Esophagus muscularis mucosa (tissue), 4 donors: ENCODE results near the gene ASB7. TPM values are rescaled to one million over a fixed set of nuclear protein-coding genes. Genes with fewer than 3 reads are reported as not detected.

Source experiments
- DNase-seq: peaks from one replicate; pipeline ENCODE4 v3.0.0-alpha.2; 2017; ENCODE audit errors: extremely low spot score
- H3K27ac ChIP-seq, 4 donors: fragments of 200-600 bp; sonication (generic); replicated peaks in 1 of 4; 1 replicate in 3 of 4; 2 replicates in 1 of 4; pipeline ENCODE4 v1.5.1; 2016 to 2019; ENCODE audit warnings: mild to moderate bottlenecking in 1 of 4
- H3K27me3 ChIP-seq, 4 donors: fragments of 200-600 bp; sonication (generic); one replicate each; pipeline versions ENCODE4 v1.5.1 to v1.6.0; 2016 to 2019
- H3K36me3 ChIP-seq, 4 donors: fragments of 200-600 bp; sonication (generic); one replicate each; pipeline ENCODE4 v1.5.1; 2016 to 2019
- H3K4me1 ChIP-seq, 4 donors: fragments of 200-600 bp; sonication (generic); one replicate each; pipeline ENCODE4 v1.5.1; 2016 to 2019
- H3K4me3 ChIP-seq, 4 donors: fragments of 200-600 bp; sonication (generic); 1 replicate in 2 of 4; 2 replicates in 2 of 4; pipeline ENCODE4 v1.5.1; 2016 to 2019; ENCODE audit warnings: mild to moderate bottlenecking in 4 of 4, moderate library complexity in 1 of 4
- H3K9me3 ChIP-seq, 4 donors: fragments of 200-600 bp; sonication (generic); 1 replicate in 3 of 4; 2 replicates in 1 of 4; pipeline ENCODE4 v1.5.1; 2016 to 2019
- EP300 ChIP-seq: sonication (generic); formaldehyde crosslinking; IDR thresholded peaks from one replicate; pipeline ENCODE4 v1.6.1; 2017; ENCODE audit warnings: antibody characterized with exemption
- POLR2A ChIP-seq: fragments of 450-650 bp; IDR thresholded peaks from one replicate; pipeline ENCODE4 v1.6.1; 2017; ENCODE audit warnings: antibody characterized with exemption, moderate library complexity, mild to moderate bottlenecking, low read depth
- POLR2AphosphoS5 ChIP-seq, 2 donors: sonication (generic); formaldehyde crosslinking; IDR thresholded peaks; one replicate each; pipeline ENCODE4 v1.6.1; 2017; ENCODE audit warnings: antibody characterized with exemption in 2 of 2
- WGBS: methylation state at CpG from one replicate; pipeline ENCODE4 v1.1.5; 2018; 5-methylcytosine and 5-hydroxymethylcytosine counted together
- intact Hi-C: fragments of 100-400 bp; cut with DNase I; formaldehyde crosslinking; loops from one replicate; pipeline ENCODE4 v1.15.1; 2023
- small RNA-seq, 3 donors: library from RNA; depleted of rRNA; stranded (forward); fragments of <200 nt; gene quantifications; one replicate each; pipeline ENCODE3, GENCODE V24; 2016
- total RNA-seq, 4 donors: library from RNA; depleted of rRNA; stranded (reverse); fragments of >200 nt; gene quantifications; one replicate each; pipeline versions ENCODE4 v1.1.0 to v1.2.1, GENCODE V29; 2016
- TF ChIP-seq, protein P1 (sequence below), 3 experiments: fragments of 200-600 bp in 2 of 3; fragments of 450-650 bp in 1 of 3; sonication (generic) in 2 of 3; IDR thresholded peaks; one replicate each; pipeline ENCODE4 v1.5.1; 2017 to 2019; ENCODE audit warnings: antibody characterized with exemption in 3 of 3, mild to moderate bottlenecking in 2 of 3, moderate library complexity in 1 of 3

The ASB7 gene
- total RNA-seq, 4 donors from 2014 or later = 12.8 to 13.8 (median 13.4) TPM

DNA sequence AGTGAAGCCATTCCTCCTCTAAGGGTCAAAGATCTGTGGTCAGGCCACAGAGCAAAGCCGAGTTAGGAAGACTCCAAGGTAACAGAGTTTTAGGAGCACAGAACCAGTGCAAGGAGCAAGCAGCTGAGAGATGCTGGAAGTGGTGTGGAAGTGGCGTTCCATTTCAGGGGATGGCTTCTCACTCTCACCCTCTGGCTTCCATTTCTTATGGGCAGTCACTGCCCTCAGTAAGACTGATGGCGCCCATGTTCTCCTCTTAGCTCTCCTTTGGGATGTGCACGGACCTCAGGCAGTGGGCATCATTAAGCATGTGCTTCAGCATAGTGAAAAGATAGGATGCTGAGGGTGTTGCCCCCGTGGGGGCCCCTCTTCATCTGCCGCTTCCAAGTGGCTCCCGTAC, 90.3 kb downstream of the ASB7 start:
- H3K4me1 ChIP-seq = peaks cover 0 to 28% (median 23%) of the 10 kb centered on the region in 4 donors
- no peak overlapping the region for H3K4me3 ChIP-seq
- no peak overlapping the region for H3K27ac ChIP-seq
- H3K27me3 ChIP-seq = no peaks in the 10 kb centered on the region
- WGBS = 85% methylated on average over 7 of the region's 7 CpGs
- H3K9me3 ChIP-seq = no peaks in the 10 kb centered on the region
- TF ChIP-seq, protein P1, sequence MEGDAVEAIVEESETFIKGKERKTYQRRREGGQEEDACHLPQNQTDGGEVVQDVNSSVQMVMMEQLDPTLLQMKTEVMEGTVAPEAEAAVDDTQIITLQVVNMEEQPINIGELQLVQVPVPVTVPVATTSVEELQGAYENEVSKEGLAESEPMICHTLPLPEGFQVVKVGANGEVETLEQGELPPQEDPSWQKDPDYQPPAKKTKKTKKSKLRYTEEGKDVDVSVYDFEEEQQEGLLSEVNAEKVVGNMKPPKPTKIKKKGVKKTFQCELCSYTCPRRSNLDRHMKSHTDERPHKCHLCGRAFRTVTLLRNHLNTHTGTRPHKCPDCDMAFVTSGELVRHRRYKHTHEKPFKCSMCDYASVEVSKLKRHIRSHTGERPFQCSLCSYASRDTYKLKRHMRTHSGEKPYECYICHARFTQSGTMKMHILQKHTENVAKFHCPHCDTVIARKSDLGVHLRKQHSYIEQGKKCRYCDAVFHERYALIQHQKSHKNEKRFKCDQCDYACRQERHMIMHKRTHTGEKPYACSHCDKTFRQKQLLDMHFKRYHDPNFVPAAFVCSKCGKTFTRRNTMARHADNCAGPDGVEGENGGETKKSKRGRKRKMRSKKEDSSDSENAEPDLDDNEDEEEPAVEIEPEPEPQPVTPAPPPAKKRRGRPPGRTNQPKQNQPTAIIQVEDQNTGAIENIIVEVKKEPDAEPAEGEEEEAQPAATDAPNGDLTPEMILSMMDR (IDR thresholded peaks at IDR 0.05) = no peak
- TF ChIP-seq POLR2AphosphoS5 (IDR thresholded peaks at IDR 0.05) (no peak), POLR2A (no peak), EP300 (no peak)
- peak; percentile 74 for DNase-seq
- H3K36me3 ChIP-seq = no peaks in the 10 kb centered on the region
- intact Hi-C loops = no loop called here

DNA sequence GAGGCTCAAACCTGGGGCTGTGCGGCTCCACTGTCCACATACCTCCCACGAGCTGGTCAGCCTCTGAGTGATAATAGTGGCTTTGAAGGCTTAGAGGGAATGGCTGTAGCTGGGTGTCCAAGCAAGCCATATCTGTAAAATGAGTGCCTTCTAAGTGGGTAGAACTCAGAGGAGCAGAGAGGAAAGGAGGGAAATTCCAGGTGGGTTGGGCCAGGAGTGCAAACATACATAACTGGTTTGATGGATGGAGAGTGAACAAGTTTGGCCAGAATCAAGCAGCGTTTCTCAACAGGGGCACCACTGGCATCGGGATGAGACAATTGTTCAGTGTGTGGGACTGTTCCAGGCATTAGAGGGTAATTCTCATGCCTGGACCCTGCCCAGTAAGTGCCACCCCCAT, 91.1 kb downstream of the ASB7 start:
- WGBS = 86% methylated on average over 4 of the region's 4 CpGs
- Histone ChIP-seq H3K4me3 (no peak overlapping the region), H3K36me3 (no peaks in the 10 kb centered on the region), H3K4me1 (peaks cover 0 to 20% (median 17%) of the 10 kb centered on the region in 4 donors), H3K9me3 (no peaks in the 10 kb centered on the region), H3K27me3 (no peaks in the 10 kb centered on the region), H3K27ac (peak overlapping the region in 3 of 4 donors; percentile 32 to 58 (median 49))
- no peak for TF ChIP-seq EP300
- no peak for TF ChIP-seq POLR2A
- TF ChIP-seq, protein P1 (IDR thresholded peaks at IDR 0.05) = no peak
- no peak for TF ChIP-seq POLR2AphosphoS5 (IDR thresholded peaks at IDR 0.05)
- DNase-seq = peak; percentile 55
- intact Hi-C loops = no loop called here

DNA sequence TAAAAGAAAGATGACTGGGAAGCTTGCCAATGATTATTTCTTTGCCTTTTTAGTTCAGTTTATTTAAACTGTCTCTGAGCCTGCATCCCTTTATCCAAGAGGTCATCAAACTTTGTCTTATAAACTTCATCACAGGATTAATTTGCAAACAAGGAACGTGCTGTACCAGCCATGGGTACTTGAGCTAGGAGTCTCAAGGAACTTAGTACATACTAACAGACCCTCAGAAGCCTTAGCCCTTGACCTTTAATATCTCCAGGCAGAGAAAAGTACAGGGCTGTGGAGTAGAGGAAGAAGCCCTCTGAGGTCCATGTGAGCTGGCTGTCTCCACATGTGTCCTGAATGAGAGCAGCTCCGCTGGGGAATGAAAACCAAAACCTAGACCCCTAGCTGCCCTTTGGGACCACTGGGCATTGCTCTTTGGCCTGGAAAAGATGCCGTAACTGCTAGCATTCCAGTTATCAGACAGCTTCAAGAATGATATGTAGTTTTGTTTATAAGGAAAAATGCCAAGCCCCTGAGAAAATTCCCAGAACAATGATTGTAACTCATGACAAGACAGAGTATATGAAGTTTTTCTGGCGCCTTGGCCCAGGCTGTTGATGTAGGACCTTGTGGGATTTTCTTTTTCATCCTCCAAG, 92.1 kb downstream of the ASB7 start:
- intact Hi-C loops = no loop called here
- H3K4me1 ChIP-seq = peaks cover 0 to 15% (median 14%) of the 10 kb centered on the region in 4 donors
- DNase-seq = peak; percentile 62
- H3K4me3 ChIP-seq = no peak overlapping the region
- H3K27me3 ChIP-seq = no peaks in the 10 kb centered on the region
- no peaks in the 10 kb centered on the region for H3K36me3 ChIP-seq
- 55% methylated on average over 4 of the region's 4 CpGs for WGBS
- H3K9me3 ChIP-seq = no peaks in the 10 kb centered on the region
- peak overlapping the region; percentile 32 to 63 (median 54) for H3K27ac ChIP-seq
- TF ChIP-seq POLR2A = no peak
- TF ChIP-seq EP300 = peak; percentile 14
- TF ChIP-seq POLR2AphosphoS5 (IDR thresholded peaks at IDR 0.05) = peak in 1 of 2 donors; percentile 19

DNA sequence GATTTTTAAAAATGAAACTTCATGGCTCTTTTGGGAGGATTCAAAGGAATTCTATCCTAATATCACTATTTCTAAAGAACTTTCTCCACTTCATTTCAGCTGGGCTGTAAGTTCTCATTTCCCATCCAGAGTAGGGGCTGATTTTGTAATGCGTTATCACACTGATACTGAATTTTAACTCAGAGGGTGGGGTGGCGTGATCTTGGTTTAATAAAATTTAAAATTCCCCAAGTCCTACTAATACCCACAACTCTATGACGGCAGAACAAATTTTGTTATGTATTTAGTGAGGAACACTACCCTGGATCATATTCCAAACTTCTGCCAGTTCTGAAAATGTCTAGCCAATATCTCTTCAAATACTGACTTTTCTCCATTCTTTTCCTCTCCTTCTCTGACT, 92.7 kb downstream of the ASB7 start:
- H3K4me3 ChIP-seq = no peak overlapping the region
- peaks cover 0 to 15% (median 14%) of the 10 kb centered on the region in 4 donors for H3K4me1 ChIP-seq
- H3K36me3 ChIP-seq = no peaks in the 10 kb centered on the region
- TF ChIP-seq, protein P1 (IDR thresholded peaks at IDR 0.05) = no peak
- no peak for DNase-seq
- intact Hi-C loops = no loop called here
- H3K27me3 ChIP-seq = no peaks in the 10 kb centered on the region
- H3K9me3 ChIP-seq = no peaks in the 10 kb centered on the region
- 83% methylated on average over 3 of the region's 3 CpGs for WGBS
- H3K27ac ChIP-seq = peak overlapping the region; percentile 32 to 63 (median 54)

DNA sequence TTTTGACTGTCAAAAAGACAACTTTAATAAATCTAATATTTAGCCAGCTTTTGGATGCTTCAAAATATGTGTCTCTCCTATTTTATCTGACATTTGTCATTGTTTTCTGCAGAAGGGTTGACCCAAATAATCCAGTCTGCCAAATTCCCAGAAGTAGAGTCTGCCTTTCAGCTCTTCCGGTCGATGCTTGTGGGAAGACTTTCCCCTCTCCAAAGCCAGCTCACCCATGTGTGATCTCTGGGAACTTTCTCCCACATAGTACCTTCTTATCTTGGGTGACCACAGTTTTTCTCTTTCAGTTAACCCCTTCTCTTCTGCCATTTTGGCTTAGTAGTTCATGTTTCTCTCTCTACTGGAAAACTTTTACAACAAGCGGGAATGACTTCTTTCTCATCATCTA, 94.1 kb downstream of the ASB7 start:
- H3K4me3 ChIP-seq = no peak overlapping the region
- H3K36me3 ChIP-seq = no peaks in the 10 kb centered on the region
- no peaks in the 10 kb centered on the region for H3K9me3 ChIP-seq
- peaks cover 0 to 15% (median 14%) of the 10 kb centered on the region in 4 donors for H3K4me1 ChIP-seq
- intact Hi-C loops = no loop called here
- WGBS = 78% methylated on average over 3 of the region's 3 CpGs
- DNase-seq = no peak
- H3K27ac ChIP-seq = no peak overlapping the region
- H3K27me3 ChIP-seq = no peaks in the 10 kb centered on the region
- TF ChIP-seq POLR2AphosphoS5 (IDR thresholded peaks at IDR 0.05) (no peak), EP300 (no peak), POLR2A (no peak)
- TF ChIP-seq, protein P1 (IDR thresholded peaks at IDR 0.05) = no peak

Small RNA genes lying within 50 kb of the gene (small RNA-seq; reads per million reads assigned to genes)
- gene RF00019 (0 reads per million in 3 donors), gene RNU6-181P (0 reads per million in 3 donors)

Other genes with a start within 250 kb of the ASB7 start
- gene CERS3, start 73.6 kb upstream of the ASB7 start, total RNA-seq = under 1 TPM in 1 of 4 donors, not detected in 3; 0.11 TPM
- gene LINS1, start 405 bp upstream of the ASB7 start, total RNA-seq = 10 to 100 TPM; 11.7 to 33.0 (median 17.6) TPM